ENCODE measurements around the gene GMDS.

GMDS gene

GRCh38 chr6:1586861-1587450, 658.4 kb downstream of the GMDS start:
- Histone ChIP-seq H3K79me2 (ENCODE audit: insufficient read depth, low read depth) (no peaks in the 10 kb centered on the region), H3K27ac (no peak overlapping the region), H3K36me3 (ENCODE audit: insufficient read depth) (no peaks in the 10 kb centered on the region), H2AFZ (ENCODE audit: low read depth) (no peak overlapping the region), H3K27me3 (ENCODE audit: insufficient read depth, low read depth) (no peaks in the 10 kb centered on the region), H3K9ac (no peak overlapping the region), H3K4me2 (no peak overlapping the region), H4K20me1 (ENCODE audit: insufficient read depth) (no peaks in the 10 kb centered on the region), H3K4me3 (IDR thresholded peaks at IDR 0.05; ENCODE audit: insufficient read depth, low read depth, low read length) (no peak overlapping the region), H3K4me1 (ENCODE audit: low read depth, poor library complexity, severe bottlenecking) (no peaks in the 10 kb centered on the region)
- no peak for TF ChIP-seq CTCF (conservative IDR thresholded peaks at IDR 0.05; ENCODE audit: low read depth, low read length)

GRCh38 chr6:1586256-1586655, 659.1 kb downstream of the GMDS start:
- no peak for TF ChIP-seq CTCF (conservative IDR thresholded peaks at IDR 0.05; ENCODE audit: low read depth, low read length)
- H3K27me3 ChIP-seq (ENCODE audit: insufficient read depth, low read depth), result no peaks in the 10 kb centered on the region
- H2AFZ ChIP-seq (ENCODE audit: low read depth), result no peak overlapping the region
- no peak overlapping the region for H3K4me3 ChIP-seq (IDR thresholded peaks at IDR 0.05; ENCODE audit: insufficient read depth, low read depth, low read length)
- H3K9ac ChIP-seq, result no peak overlapping the region
- H3K4me1 ChIP-seq (ENCODE audit: low read depth, poor library complexity, severe bottlenecking), result no peaks in the 10 kb centered on the region
- H3K4me2 ChIP-seq, result no peak overlapping the region
- H3K79me2 ChIP-seq (ENCODE audit: insufficient read depth, low read depth), result no peaks in the 10 kb centered on the region
- H3K27ac ChIP-seq, result no peak overlapping the region
- no peaks in the 10 kb centered on the region for H4K20me1 ChIP-seq (ENCODE audit: insufficient read depth)
- no peaks in the 10 kb centered on the region for H3K36me3 ChIP-seq (ENCODE audit: insufficient read depth)

- no peaks in the 10 kb centered on the region for H3K79me2 ChIP-seq (ENCODE audit: insufficient read depth, low read depth)
- H3K36me3 ChIP-seq (ENCODE audit: insufficient read depth), result no peaks in the 10 kb centered on the region
- H3K9ac ChIP-seq, result no peak overlapping the region
- no peak overlapping the region for H3K4me3 ChIP-seq (IDR thresholded peaks at IDR 0.05; ENCODE audit: insufficient read depth, low read depth, low read length)
- TF ChIP-seq CTCF (conservative IDR thresholded peaks at IDR 0.05; ENCODE audit: low read depth, low read length), result no peak
- H3K27me3 ChIP-seq (ENCODE audit: insufficient read depth, low read depth), result no peaks in the 10 kb centered on the region
- H4K20me1 ChIP-seq (ENCODE audit: insufficient read depth), result no peaks in the 10 kb centered on the region
- no peak overlapping the region for H3K4me2 ChIP-seq
- no peak overlapping the region for H2AFZ ChIP-seq (ENCODE audit: low read depth)
- no peaks in the 10 kb centered on the region for H3K4me1 ChIP-seq (ENCODE audit: low read depth, poor library complexity, severe bottlenecking)
- no peak overlapping the region for H3K27ac ChIP-seq
These were observed 659.7 kb downstream of the GMDS start for GRCh38 chr6:1585669-1586049.

- Histone ChIP-seq H3K9ac (no peak overlapping the region), H3K4me1 (ENCODE audit: low read depth, poor library complexity, severe bottlenecking) (no peaks in the 10 kb centered on the region), H2AFZ (ENCODE audit: low read depth) (no peak overlapping the region), H3K4me2 (no peak overlapping the region), H3K79me2 (ENCODE audit: insufficient read depth, low read depth) (no peaks in the 10 kb centered on the region), H4K20me1 (ENCODE audit: insufficient read depth) (no peaks in the 10 kb centered on the region), H3K27ac (no peak overlapping the region), H3K4me3 (IDR thresholded peaks at IDR 0.05; ENCODE audit: insufficient read depth, low read depth, low read length) (no peak overlapping the region), H3K36me3 (ENCODE audit: insufficient read depth) (no peaks in the 10 kb centered on the region), H3K27me3 (ENCODE audit: insufficient read depth, low read depth) (no peaks in the 10 kb centered on the region)
- TF ChIP-seq CTCF (conservative IDR thresholded peaks at IDR 0.05; ENCODE audit: low read depth, low read length), result no peak
These were observed 660.3 kb downstream of the GMDS start for GRCh38 chr6:1584996-1585668.

Data from KMS-11 (cell line).